ENCODE measurements around the gene LRRFIP1.
"Not testable (repeated sequence)": the region's sequence is repeated elsewhere in the genome, so short reads cannot be mapped to it uniquely, and the experiment has no call there.

LRRFIP1 gene

GRCh38 chr2:237666606-237667005 lies 39.2 kb downstream of the LRRFIP1 start:
- H2AFZ ChIP-seq, result no peak overlapping the region
- no peaks in the 10 kb centered on the region for H3K9me3 ChIP-seq (ENCODE audit: control insufficient read depth, low read length)
- H3K27me3 ChIP-seq (ENCODE audit: control insufficient read depth, insufficient read depth, low read length), result no peaks in the 10 kb centered on the region
- H3K36me3 ChIP-seq (ENCODE audit: control insufficient read depth, insufficient read depth, low read length), result no peaks in the 10 kb centered on the region
- no peak overlapping the region for H3K9ac ChIP-seq
- H3K4me3 ChIP-seq (ENCODE audit: low read depth, low read length), result no peak overlapping the region
- H3K4me2 ChIP-seq (ENCODE audit: low read length), result no peak overlapping the region
- H3K4me1 ChIP-seq, result peaks cover 29% of the 10 kb centered on the region
- H3K79me2 ChIP-seq, result peaks cover 13% of the 10 kb centered on the region
- no peak overlapping the region for H3K27ac ChIP-seq
- no peak for TF ChIP-seq CTCF (IDR thresholded peaks at IDR 0.05)

GRCh38 chr2:237667050-237667576 lies 39.7 kb downstream of the LRRFIP1 start:
- H3K4me3 ChIP-seq (ENCODE audit: low read depth, low read length); H3K9ac ChIP-seq; H3K27me3 ChIP-seq (ENCODE audit: control insufficient read depth, insufficient read depth, low read length); H3K36me3 ChIP-seq (ENCODE audit: control insufficient read depth, insufficient read depth, low read length); H2AFZ ChIP-seq; H3K9me3 ChIP-seq (ENCODE audit: control insufficient read depth, low read length); H3K4me2 ChIP-seq (ENCODE audit: low read length); H3K27ac ChIP-seq: not testable (repeated sequence)
- H3K79me2 ChIP-seq, result peaks cover 13% of the 10 kb centered on the region
- peaks cover 29% of the 10 kb centered on the region for H3K4me1 ChIP-seq

- no peaks in the 10 kb centered on the region for H3K27me3 ChIP-seq (ENCODE audit: control insufficient read depth, insufficient read depth, low read length)
- no peak overlapping the region for H3K4me3 ChIP-seq (ENCODE audit: low read depth, low read length)
- no peaks in the 10 kb centered on the region for H3K36me3 ChIP-seq (ENCODE audit: control insufficient read depth, insufficient read depth, low read length)
- peaks cover 22% of the 10 kb centered on the region for H3K4me1 ChIP-seq
- H2AFZ ChIP-seq, result no peak overlapping the region
- no peak overlapping the region for H3K4me2 ChIP-seq (ENCODE audit: low read length)
- H3K9ac ChIP-seq, result no peak overlapping the region
- H3K9me3 ChIP-seq (ENCODE audit: control insufficient read depth, low read length), result no peaks in the 10 kb centered on the region
- H3K27ac ChIP-seq, result no peak overlapping the region
- TF ChIP-seq CTCF (IDR thresholded peaks at IDR 0.05), result no peak
- H3K79me2 ChIP-seq, result peaks cover 16% of the 10 kb centered on the region
Measured at GRCh38 chr2:237667893-237668292, 40.5 kb downstream of the LRRFIP1 start.

- H3K36me3 ChIP-seq (ENCODE audit: control insufficient read depth, insufficient read depth, low read length), result no peaks in the 10 kb centered on the region
- H3K4me1 ChIP-seq, result peaks cover 17% of the 10 kb centered on the region
- no peak overlapping the region for H3K4me3 ChIP-seq (ENCODE audit: low read depth, low read length)
- no peak overlapping the region for H2AFZ ChIP-seq
- H3K79me2 ChIP-seq, result peaks cover 22% of the 10 kb centered on the region
- H3K27ac ChIP-seq, result no peak overlapping the region
- H3K27me3 ChIP-seq (ENCODE audit: control insufficient read depth, insufficient read depth, low read length), result no peaks in the 10 kb centered on the region
- H3K9ac ChIP-seq, result no peak overlapping the region
- no peak overlapping the region for H3K4me2 ChIP-seq (ENCODE audit: low read length)
- no peak for TF ChIP-seq CTCF (IDR thresholded peaks at IDR 0.05)
- no peaks in the 10 kb centered on the region for H3K9me3 ChIP-seq (ENCODE audit: control insufficient read depth, low read length)
Measured at GRCh38 chr2:237668440-237668839, 41.1 kb downstream of the LRRFIP1 start.

GRCh38 chr2:237669283-237669627 lies 41.9 kb downstream of the LRRFIP1 start:
- Histone ChIP-seq H3K79me2 (peaks cover 30% of the 10 kb centered on the region), H3K4me2 (ENCODE audit: low read length) (peak overlapping the region; percentile 15), H3K27ac (no peak overlapping the region), H3K4me3 (ENCODE audit: low read depth, low read length) (no peak overlapping the region), H3K27me3 (ENCODE audit: control insufficient read depth, insufficient read depth, low read length) (no peaks in the 10 kb centered on the region), H3K36me3 (ENCODE audit: control insufficient read depth, insufficient read depth, low read length) (no peaks in the 10 kb centered on the region), H3K4me1 (peaks cover 9% of the 10 kb centered on the region), H3K9ac (no peak overlapping the region), H3K9me3 (ENCODE audit: control insufficient read depth, low read length) (no peaks in the 10 kb centered on the region), H2AFZ (no peak overlapping the region)
- no peak for TF ChIP-seq CTCF (IDR thresholded peaks at IDR 0.05)

All from parathyroid adenoma (tissue), 2 donors.